GM21737 (cell line): ENCODE results near the gene PPP1R14C.

Experiments used
- ATAC-seq: cut with Tn5 transposase; IDR thresholded peaks from one replicate; pipeline ENCODE4 v1.9.1; 2021; ENCODE audit warnings: mild to moderate bottlenecking, moderate library complexity; ENCODE audit not compliant: unreplicated experiment

PPP1R14C gene

GRCh38 chr6:150288456-150288855 is 145.6 kb downstream of the PPP1R14C start:
- no peak for ATAC-seq

GRCh38 chr6:150289454-150290071 is 146.7 kb downstream of the PPP1R14C start:
- ATAC-seq: no peak

- ATAC-seq: no peak
These were observed 147.6 kb downstream of the PPP1R14C start for GRCh38 chr6:150290429-150290828.

- ATAC-seq: no peak
These were observed 149.3 kb downstream of the PPP1R14C start for GRCh38 chr6:150291968-150292710.

GRCh38 chr6:150293019-150293418 is 150.2 kb downstream of the PPP1R14C start:
- no peak for ATAC-seq

- no peak for ATAC-seq
These were observed 150.8 kb downstream of the PPP1R14C start for GRCh38 chr6:150293423-150294173.

GRCh38 chr6:150296890-150297289 is 154.0 kb downstream of the PPP1R14C start:
- no peak for ATAC-seq

GRCh38 chr6:150297327-150298029 is 154.6 kb downstream of the PPP1R14C start:
- no peak for ATAC-seq

- no peak for ATAC-seq
These were observed 155.2 kb downstream of the PPP1R14C start for GRCh38 chr6:150298030-150298380.

- ATAC-seq: no peak
These were observed 155.8 kb downstream of the PPP1R14C start for GRCh38 chr6:150298676-150299075.
